Measurements from ENCODE around the gene TPRX2.

DNA sequence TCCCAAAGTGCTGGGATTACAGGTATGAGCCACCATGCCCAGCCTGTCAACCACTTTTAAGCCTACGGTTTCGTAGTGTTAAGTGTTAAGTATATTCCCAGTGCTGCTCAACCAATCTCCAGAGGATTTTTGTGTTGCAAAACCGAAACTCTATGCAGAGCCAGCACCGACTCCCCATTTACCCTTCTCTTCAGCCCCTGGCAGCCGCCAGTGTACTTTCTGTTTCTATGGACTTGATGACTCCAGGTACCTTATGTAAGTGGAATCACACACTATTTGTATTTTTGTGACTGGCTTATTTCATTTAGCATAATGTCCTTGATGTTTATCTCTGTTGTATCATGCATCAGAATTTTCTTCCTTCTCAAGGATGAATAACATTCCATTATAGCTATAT is 26.0 kb downstream of the TPRX2 start:
- TF ChIP-seq, protein P1, sequence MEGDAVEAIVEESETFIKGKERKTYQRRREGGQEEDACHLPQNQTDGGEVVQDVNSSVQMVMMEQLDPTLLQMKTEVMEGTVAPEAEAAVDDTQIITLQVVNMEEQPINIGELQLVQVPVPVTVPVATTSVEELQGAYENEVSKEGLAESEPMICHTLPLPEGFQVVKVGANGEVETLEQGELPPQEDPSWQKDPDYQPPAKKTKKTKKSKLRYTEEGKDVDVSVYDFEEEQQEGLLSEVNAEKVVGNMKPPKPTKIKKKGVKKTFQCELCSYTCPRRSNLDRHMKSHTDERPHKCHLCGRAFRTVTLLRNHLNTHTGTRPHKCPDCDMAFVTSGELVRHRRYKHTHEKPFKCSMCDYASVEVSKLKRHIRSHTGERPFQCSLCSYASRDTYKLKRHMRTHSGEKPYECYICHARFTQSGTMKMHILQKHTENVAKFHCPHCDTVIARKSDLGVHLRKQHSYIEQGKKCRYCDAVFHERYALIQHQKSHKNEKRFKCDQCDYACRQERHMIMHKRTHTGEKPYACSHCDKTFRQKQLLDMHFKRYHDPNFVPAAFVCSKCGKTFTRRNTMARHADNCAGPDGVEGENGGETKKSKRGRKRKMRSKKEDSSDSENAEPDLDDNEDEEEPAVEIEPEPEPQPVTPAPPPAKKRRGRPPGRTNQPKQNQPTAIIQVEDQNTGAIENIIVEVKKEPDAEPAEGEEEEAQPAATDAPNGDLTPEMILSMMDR (IDR thresholded peaks at IDR 0.05): no peak
- TF ChIP-seq POLR2A (IDR thresholded peaks at IDR 0.05): no peak

Measured in uterus (tissue), 2 donors.